Measurements from ENCODE around the gene KRTAP10-6.
"Not testable (repeated sequence)": the region's sequence is repeated elsewhere in the genome, so short reads cannot be mapped to it uniquely, and the experiment has no call there.

KRTAP10-6 gene

GRCh38 chr21:44592446-44593311 lies at the start of gene KRTAP10-6:
KRTAP10-6 (minus strand) TSS chr21:44592505; CDS start chr21:44592484, 21 bp downstream.
- no peak for DNase-seq (ENCODE audit: low read depth in 3 of 3, low spot score in 1 of 3)

GRCh38 chr21:44640761-44641160 lies 48.5 kb upstream of the KRTAP10-6 start:
- no peak for DNase-seq (ENCODE audit: low read depth in 3 of 3, low spot score in 1 of 3)

GRCh38 chr21:44639331-44639655 lies 47.0 kb upstream of the KRTAP10-6 start:
- no peak for DNase-seq (ENCODE audit: low read depth in 3 of 3, low spot score in 1 of 3)

- DNase-seq (ENCODE audit: low read depth in 3 of 3, low spot score in 1 of 3), result not testable (repeated sequence)
These were observed 46.4 kb upstream of the KRTAP10-6 start for GRCh38 chr21:44638506-44639330.

- DNase-seq (ENCODE audit: low read depth in 3 of 3, low spot score in 1 of 3), result not testable (repeated sequence)
These were observed 45.6 kb upstream of the KRTAP10-6 start for GRCh38 chr21:44637851-44638348.

GRCh38 chr21:44637018-44637850 lies 44.9 kb upstream of the KRTAP10-6 start, which contains the start of gene KRTAP10-10:
KRTAP10-10 (plus strand) TSS chr21:44637356; CDS start chr21:44637418, 62 bp downstream.
- no peak for DNase-seq (ENCODE audit: low read depth in 3 of 3, low spot score in 1 of 3)

GRCh38 chr21:44636209-44637017 lies 44.1 kb upstream of the KRTAP10-6 start:
- DNase-seq (ENCODE audit: low read depth in 3 of 3, low spot score in 1 of 3), result no peak

GRCh38 chr21:44632067-44632466 lies 39.8 kb upstream of the KRTAP10-6 start:
- no peak for DNase-seq (ENCODE audit: low read depth in 3 of 3, low spot score in 1 of 3)

- no peak for DNase-seq (ENCODE audit: low read depth in 3 of 3, low spot score in 1 of 3)
These were observed 38.1 kb upstream of the KRTAP10-6 start for GRCh38 chr21:44630440-44630839.

- DNase-seq (ENCODE audit: low read depth in 3 of 3, low spot score in 1 of 3), result no peak
These were observed 36.5 kb upstream of the KRTAP10-6 start for GRCh38 chr21:44628707-44629391.

GRCh38 chr21:44627831-44628233 lies 35.5 kb upstream of the KRTAP10-6 start:
- not testable (repeated sequence) for DNase-seq (ENCODE audit: low read depth in 3 of 3, low spot score in 1 of 3)

- not testable (repeated sequence) for DNase-seq (ENCODE audit: low read depth in 3 of 3, low spot score in 1 of 3)
These were observed 35.0 kb upstream of the KRTAP10-6 start for GRCh38 chr21:44627181-44627822.

- no peak for DNase-seq (ENCODE audit: low read depth in 3 of 3, low spot score in 1 of 3)
These were observed 34.4 kb upstream of the KRTAP10-6 start, which contains the start of gene KRTAP10-9 for GRCh38 chr21:44626673-44627143. KRTAP10-9 (plus strand) TSS chr21:44627093; CDS start chr21:44627172, 79 bp downstream.

- DNase-seq (ENCODE audit: low read depth in 3 of 3, low spot score in 1 of 3), result no peak
These were observed 34.0 kb upstream of the KRTAP10-6 start for GRCh38 chr21:44626262-44626661.

- no peak for DNase-seq (ENCODE audit: low read depth in 3 of 3, low spot score in 1 of 3)
These were observed 33.5 kb upstream of the KRTAP10-6 start for GRCh38 chr21:44625756-44626155.

GRCh38 chr21:44623575-44623974 lies 31.3 kb upstream of the KRTAP10-6 start:
- no peak for DNase-seq (ENCODE audit: low read depth in 3 of 3, low spot score in 1 of 3)

GRCh38 chr21:44619886-44620285 lies 27.6 kb upstream of the KRTAP10-6 start:
- DNase-seq (ENCODE audit: low read depth in 3 of 3, low spot score in 1 of 3), result no peak

GRCh38 chr21:44618909-44619308 lies 26.6 kb upstream of the KRTAP10-6 start:
- DNase-seq (ENCODE audit: low read depth in 3 of 3, low spot score in 1 of 3), result peak; percentile 15 to 36 (median 31)

- no peak for DNase-seq (ENCODE audit: low read depth in 3 of 3, low spot score in 1 of 3)
These were observed 26.2 kb upstream of the KRTAP10-6 start for GRCh38 chr21:44618504-44618903.

Measured in stimulated activated CD4-positive, alpha-beta T cell treated with anti-CD3 and anti-CD28 coated beads, TNF-alpha, amount 100 ng/mL, for 1 hour (primary cell).